ENCODE data around the gene PRKG1. TPM values are rescaled to one million over a fixed set of nuclear protein-coding genes. Genes with fewer than 3 reads are reported as not detected.

The PRKG1 gene
- total and polyA plus RNA-seq, 2 of the 8 experiments (the other 6 are each of a cell fraction or from before 2014, with no cell fraction given) = 4.2 to 15.2 TPM

DNA sequence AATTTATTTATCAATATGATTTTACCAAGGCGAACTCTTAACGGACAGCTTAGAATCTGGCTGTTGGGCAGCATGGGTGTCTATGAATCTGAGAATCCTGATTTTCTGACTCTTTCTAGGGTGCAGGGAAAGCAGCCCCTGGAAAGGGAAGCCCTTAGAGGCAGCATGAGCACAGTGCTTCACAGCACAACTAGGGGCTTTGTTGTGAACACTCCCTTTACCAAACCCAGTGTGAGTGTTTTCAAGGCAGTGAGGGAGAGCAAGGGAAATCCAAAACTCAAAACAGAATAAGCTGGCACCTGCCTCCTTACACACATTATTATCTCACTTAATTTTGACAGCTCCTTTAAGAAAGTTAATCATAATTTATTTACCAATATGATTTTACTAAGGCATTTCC lies 741.4 kb downstream of the PRKG1 start:
- Histone ChIP-seq H4K8ac (ENCODE audit: extremely low read depth, insufficient read depth, low read length) (no peak overlapping the region), H3K4me2 (ENCODE audit: insufficient read depth in 1 of 2, low read depth in 2 of 2, low read length in 2 of 2) (no peak overlapping the region), H3K27me3 (replicated peaks in 1 of 4; ENCODE audit: control insufficient read depth in 3 of 4, extremely low read depth in 1 of 4, insufficient read depth in 3 of 4, low read length in 3 of 4) (no peaks in the 10 kb centered on the region), H3K4me1 (replicated peaks in 1 of 4; ENCODE audit: control insufficient read depth in 3 of 4, insufficient read depth in 4 of 4, low read length in 3 of 4) (no peaks in the 10 kb centered on the region), H4K20me1 (replicated peaks in 1 of 2; ENCODE audit: control insufficient read depth in 1 of 2, insufficient read depth in 2 of 2, low read length in 2 of 2) (no peaks in the 10 kb centered on the region), H3K56ac (replicated peaks; ENCODE audit: insufficient read length, low read depth, low read length) (no peak overlapping the region), H2AFZ (ENCODE audit: low read length) (no peak overlapping the region), H3K79me2 (ENCODE audit: control insufficient read depth in 1 of 2, insufficient read depth in 2 of 2, low read length in 2 of 2) (no peaks in the 10 kb centered on the region), H3K27ac (ENCODE audit: low read depth, low read length) (no peak overlapping the region), H4K5ac (ENCODE audit: insufficient read length, low read depth, low read length) (no peak overlapping the region), H3K9me3 (ENCODE audit: insufficient read depth in 2 of 2, low read depth in 1 of 2, low read length in 1 of 2) (no peaks in the 10 kb centered on the region), H3K79me1 (ENCODE audit: low read depth, low read length) (no peaks in the 10 kb centered on the region), H3K4me3 (ENCODE audit: extremely low read depth in 1 of 4, insufficient read depth in 2 of 4, low read depth in 3 of 4, low read length in 4 of 4) (no peak overlapping the region), H4K91ac (replicated peaks; ENCODE audit: insufficient read length, low read length) (no peak overlapping the region), H2BK20ac (ENCODE audit: low read length) (no peak overlapping the region), H2BK15ac (ENCODE audit: low read length) (no peak overlapping the region), H2BK12ac (ENCODE audit: low read depth, low read length) (no peak overlapping the region), H3K23ac (ENCODE audit: insufficient read length) (no peak overlapping the region), H2BK5ac (ENCODE audit: low read depth, low read length) (no peak overlapping the region), H2AK5ac (ENCODE audit: low read depth, low read length) (no peak overlapping the region), H3K23me2 (ENCODE audit: low read depth, low read length) (no peaks in the 10 kb centered on the region), H2BK120ac (replicated peaks; ENCODE audit: low read depth, low read length) (no peak overlapping the region), H3K14ac (ENCODE audit: insufficient read length) (no peak overlapping the region), H3K9ac (replicated peaks in 1 of 4; ENCODE audit: extremely low read depth in 1 of 4, low read depth in 3 of 4, low read length in 3 of 4) (no peak overlapping the region), H3K36me3 (ENCODE audit: control insufficient read depth in 2 of 4, insufficient read depth in 4 of 4, low read length in 3 of 4) (no peaks in the 10 kb centered on the region), H3K18ac (ENCODE audit: extremely low read depth, low read length) (no peak overlapping the region), H3K4ac (replicated peaks; ENCODE audit: insufficient read length, low read depth, low read length) (no peak overlapping the region)
- WGBS, 2 experiments (ENCODE audit: extremely low coverage in 1 of 2, insufficient coverage in 1 of 2, insufficient read length in 1 of 2, insufficient replicate concordance in 2 of 2, low coverage in 1 of 2, low lambda C conversion rate in 2 of 2, missing lambda C conversion rate in 1 of 2) = 53% methylated on average over 2 of the region's 2 CpGs; no CpG with 5 or more reads in 1 of the 2 experiments
- DNase-seq (ENCODE audit: low read depth in 1 of 2, low spot score in 2 of 2) (no peak), FAIRE-seq (peak; percentile 36)
- TF ChIP-seq RAD21 (IDR thresholded peaks at IDR 0.05 in 1 of 2, conservative IDR thresholded peaks at IDR 0.05 in 1 of 2; ENCODE audit: low read depth in 2 of 2, low read length in 2 of 2) (0 out of 4 replicates have a peak, but pooled peaks of 1 of the 2 experiments have one; percentile 6), RNF2 (IDR thresholded peaks at IDR 0.05; ENCODE audit: borderline replicate concordance, low read depth, low read length, missing control alignments, poor library complexity, severe bottlenecking) (no peak)
- CTCF ChIA-PET (ENCODE audit: partially characterized antibody) = no interaction called here
- POLR2A ChIA-PET (ENCODE audit: partially characterized antibody) = no interaction called here

Measured in H1 (cell line).